D721Med (cell line): ENCODE results near the gene PABPN1L.

ENCODE experiments used
- DNase-seq: peaks from one replicate; pipeline ENCODE4 v3.0.0; 2011; ENCODE audit warnings: low spot score; ENCODE audit not compliant: insufficient read length
- FAIRE-seq: peaks from 2 replicates; lab custom pipeline; 2011; peaks lifted over from hg19 to GRCh38; lab: Jason Lieb, UNC
- TF ChIP-seq, protein P1 (sequence below): IDR thresholded peaks from 2 replicates; pipeline ENCODE4 v1.5.1; 2012; ENCODE audit warnings: mild to moderate bottlenecking, control low read depth; ENCODE audit not compliant: insufficient read depth; ENCODE audit errors: missing control alignments

PABPN1L gene, protein sequence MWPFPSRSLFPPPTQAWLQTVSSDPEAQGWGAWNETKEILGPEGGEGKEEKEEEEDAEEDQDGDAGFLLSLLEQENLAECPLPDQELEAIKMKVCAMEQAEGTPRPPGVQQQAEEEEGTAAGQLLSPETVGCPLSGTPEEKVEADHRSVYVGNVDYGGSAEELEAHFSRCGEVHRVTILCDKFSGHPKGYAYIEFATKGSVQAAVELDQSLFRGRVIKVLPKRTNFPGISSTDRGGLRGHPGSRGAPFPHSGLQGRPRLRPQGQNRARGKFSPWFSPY

DNA sequence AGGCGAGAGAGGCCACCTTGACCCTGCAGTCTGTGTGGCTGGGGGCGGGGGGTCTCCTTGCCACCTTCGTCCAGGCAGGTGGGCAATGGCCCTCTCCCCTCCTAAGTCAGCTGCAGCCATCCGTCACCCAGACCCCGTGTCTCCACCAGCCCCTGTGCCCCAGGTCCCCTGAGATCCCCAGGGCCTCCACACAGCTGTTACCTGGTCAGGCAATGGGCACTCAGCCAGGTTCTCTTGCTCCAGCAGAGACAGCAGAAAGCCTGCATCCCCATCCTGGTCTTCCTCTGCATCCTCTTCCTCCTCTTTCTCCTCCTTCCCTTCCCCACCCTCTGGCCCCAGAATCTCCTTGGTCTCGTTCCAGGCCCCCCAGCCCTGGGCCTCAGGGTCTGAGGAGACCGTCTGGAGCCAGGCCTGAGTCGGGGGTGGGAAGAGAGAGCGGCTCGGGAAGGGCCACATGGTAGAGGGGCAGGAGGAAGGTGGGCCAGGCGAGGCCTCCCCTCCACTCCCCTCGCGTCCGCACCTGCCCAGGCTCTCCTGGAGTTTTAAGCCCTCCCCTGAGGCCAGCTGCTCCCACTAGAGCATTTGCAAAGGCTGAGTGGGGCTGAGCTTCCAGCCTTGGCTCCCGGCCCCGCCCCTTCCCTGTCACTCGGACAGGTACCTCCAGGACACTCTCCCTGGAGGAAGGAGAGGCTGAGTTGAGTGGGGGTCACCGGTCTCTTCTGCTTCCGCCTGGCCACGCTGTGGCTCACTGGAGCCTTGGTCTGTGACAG, at the start of gene PABPN1L:
PABPN1L (minus strand) TSS at position 510 of the 770 bp plus-strand sequence; CDS start at position 456, 54 bp downstream.
- DNase-seq (no peak), FAIRE-seq (no peak)
- TF ChIP-seq, protein P1, sequence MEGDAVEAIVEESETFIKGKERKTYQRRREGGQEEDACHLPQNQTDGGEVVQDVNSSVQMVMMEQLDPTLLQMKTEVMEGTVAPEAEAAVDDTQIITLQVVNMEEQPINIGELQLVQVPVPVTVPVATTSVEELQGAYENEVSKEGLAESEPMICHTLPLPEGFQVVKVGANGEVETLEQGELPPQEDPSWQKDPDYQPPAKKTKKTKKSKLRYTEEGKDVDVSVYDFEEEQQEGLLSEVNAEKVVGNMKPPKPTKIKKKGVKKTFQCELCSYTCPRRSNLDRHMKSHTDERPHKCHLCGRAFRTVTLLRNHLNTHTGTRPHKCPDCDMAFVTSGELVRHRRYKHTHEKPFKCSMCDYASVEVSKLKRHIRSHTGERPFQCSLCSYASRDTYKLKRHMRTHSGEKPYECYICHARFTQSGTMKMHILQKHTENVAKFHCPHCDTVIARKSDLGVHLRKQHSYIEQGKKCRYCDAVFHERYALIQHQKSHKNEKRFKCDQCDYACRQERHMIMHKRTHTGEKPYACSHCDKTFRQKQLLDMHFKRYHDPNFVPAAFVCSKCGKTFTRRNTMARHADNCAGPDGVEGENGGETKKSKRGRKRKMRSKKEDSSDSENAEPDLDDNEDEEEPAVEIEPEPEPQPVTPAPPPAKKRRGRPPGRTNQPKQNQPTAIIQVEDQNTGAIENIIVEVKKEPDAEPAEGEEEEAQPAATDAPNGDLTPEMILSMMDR = no peak

DNA sequence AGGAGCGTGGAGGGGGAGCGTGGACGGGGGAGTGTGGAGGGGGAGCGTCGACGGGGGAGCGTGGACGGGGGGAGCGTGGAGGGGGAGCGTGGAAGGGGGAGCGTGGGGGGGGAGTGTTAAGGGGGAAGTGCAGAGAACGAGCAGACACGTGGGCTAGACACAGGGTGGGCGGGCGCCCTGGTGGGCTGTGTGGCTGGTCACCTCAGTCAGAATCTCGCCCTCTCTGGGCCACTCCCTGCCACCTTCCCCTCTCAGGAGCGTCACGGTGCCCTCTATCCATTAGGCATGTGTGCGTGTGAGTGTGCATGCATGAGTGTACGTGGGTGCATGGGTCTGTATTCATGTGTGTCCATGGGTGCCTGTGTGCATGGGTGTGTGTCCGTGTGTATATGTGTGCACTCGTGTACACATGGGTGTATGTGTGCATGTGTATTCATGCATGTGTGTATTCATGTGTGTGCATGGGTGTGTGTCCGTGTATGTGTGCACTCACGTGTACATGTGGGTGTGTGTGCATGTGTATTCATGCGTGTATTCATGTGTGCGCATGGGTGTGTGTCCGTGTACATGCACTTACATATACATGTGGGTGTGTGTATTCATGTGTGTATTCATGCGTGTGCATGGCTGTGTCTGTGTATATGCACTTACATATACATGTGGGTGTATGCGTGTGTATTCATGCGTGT, 49.3 kb upstream of the PABPN1L start:
- no peak for FAIRE-seq
- TF ChIP-seq, protein P1 = no peak
- no peak for DNase-seq

DNA sequence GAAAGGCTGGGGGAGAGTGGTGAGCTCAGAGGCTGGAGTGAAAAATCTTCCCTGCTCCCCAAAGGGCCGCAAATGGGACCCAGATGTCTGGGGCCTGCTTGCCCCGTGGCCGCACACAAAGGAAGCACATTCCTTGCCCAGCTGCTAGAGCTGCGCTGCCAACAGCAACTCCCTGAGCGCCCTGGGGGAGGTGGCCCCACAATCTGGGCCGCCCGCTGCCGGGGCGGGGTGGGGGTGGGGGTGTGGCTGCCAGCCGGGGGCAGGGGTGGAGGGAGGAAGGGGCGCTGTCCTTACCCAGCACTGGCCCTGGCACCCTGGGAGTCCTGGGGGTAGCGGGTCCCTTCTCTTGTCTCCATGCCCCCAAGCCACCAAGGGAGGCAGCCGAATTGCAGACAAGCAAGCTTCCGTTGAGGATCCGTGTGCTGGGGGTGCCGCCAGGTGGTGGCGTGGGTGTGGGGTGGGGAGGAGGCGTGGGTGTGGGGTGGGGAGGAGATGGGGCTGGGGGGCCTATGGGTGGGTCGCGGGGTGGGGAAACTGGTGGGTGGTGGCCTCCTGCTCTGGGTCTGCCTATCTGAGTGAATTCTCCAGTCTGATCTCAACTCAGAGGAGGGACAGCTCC, 48.4 kb upstream of the PABPN1L start:
- DNase-seq (no peak), FAIRE-seq (no peak)
- TF ChIP-seq, protein P1 = no peak

DNA sequence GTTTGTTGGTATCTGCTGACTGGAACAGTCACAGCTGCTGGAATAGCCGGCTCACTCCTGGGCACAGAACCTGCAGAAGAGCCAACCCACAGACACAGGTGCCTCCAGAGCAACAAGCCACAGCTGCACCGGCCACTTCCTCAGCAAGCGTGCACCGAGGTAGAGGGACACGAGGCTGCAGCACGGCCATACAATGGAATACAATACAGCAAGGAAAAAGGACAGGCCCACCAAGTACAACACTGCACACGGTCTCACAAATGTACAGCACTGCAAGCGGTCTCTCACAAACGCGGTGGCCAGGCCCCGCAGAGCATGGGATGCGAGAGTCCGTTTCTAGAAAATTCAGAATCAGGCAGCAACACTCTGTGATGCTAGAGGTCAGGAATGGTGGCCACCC, 47.4 kb upstream of the PABPN1L start:
- FAIRE-seq (no peak), DNase-seq (no peak)
- TF ChIP-seq, protein P1 = no peak

DNA sequence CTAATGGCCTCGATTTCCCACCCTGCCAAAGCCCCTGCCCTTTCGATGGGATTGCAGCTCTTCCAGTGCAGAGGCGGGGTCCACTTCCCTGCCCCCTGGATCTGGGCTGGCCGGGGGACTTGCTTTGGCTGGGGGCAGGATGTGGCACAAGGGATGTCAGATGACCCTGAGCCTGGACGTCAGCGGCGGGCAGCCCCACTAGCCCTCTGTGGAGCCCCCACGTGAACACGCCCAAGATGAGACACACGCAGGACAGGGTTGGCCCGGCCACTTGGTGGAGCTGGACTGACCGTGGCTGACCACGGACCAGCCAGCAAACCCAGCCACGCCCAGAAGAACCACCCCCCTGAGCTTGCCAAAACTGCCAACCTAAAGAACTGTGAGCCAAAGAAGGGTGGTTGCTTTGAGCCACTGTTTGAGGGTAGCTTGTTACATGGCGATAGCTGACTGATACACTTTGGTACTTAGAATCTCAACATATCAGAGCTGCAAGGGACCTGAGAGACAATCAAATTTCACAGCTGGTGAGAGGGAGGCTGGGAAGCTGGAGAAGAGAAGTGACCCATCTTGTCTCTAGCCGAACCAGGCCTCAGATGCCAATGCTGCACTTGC, 46.6 kb upstream of the PABPN1L start:
- FAIRE-seq (no peak), DNase-seq (no peak)
- TF ChIP-seq, protein P1 = no peak

DNA sequence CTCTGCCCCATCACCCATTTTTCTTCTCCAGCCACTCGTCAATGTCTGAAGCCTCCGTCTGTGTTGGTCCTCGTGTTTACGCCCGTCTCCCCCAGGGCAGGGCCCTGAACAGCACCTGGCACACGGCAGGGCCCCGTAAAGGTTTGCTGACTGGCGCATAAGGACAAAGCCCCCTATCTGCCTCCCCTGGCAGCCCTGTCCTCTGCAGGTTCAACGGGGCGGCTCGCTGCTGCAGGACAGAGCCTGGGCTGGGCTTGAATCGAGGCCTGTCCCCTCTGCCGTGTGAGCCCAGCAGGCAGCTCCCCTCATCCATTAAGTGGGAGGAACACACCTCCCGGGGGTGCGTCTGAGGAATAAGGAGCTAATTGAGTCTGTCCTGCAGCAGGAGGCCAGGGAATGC, 46.1 kb upstream of the PABPN1L start:
- no peak for DNase-seq
- FAIRE-seq = no peak
- TF ChIP-seq, protein P1 = no peak
